GM23338 (cell line): ENCODE measurements around the gene NFS1. TPM values are rescaled to one million over a fixed set of nuclear protein-coding genes. Genes with fewer than 3 reads are reported as not detected.

ENCODE experiments used
- ATAC-seq: fragments of 200-7000 bp; cut with Tn5 transposase; 3 replicates; pipeline ENCODE4 v1.9.1; 2020
- DNase-seq: peaks from one replicate; pipeline ENCODE4 v3.0.0-alpha.2; 2015; ENCODE audit warnings: low spot score
- H2AFZ ChIP-seq: fragments of 200-600 bp; sonication (generic); 2 replicates; pipeline ENCODE4 v1.8.0; 2016; ENCODE audit warnings: antibody characterized with exemption, mild to moderate bottlenecking, moderate library complexity
- H3F3A ChIP-seq: fragments of 200-600 bp; sonication (generic); replicated peaks from 2 replicates; pipeline ENCODE4 v1.8.0; 2017; ENCODE audit warnings: antibody characterized with exemption, mixed run types, low read depth
- H3K27ac ChIP-seq: fragments of 200-600 bp; sonication (generic); 2 replicates; pipeline ENCODE4 v1.6.1; 2016; ENCODE audit warnings: low read depth
- H3K27me3 ChIP-seq: fragments of 200-600 bp; sonication (generic); 2 replicates; pipeline ENCODE4 v1.8.0; 2016; ENCODE audit warnings: mild to moderate bottlenecking, mixed run types, moderate library complexity; ENCODE audit not compliant: insufficient read depth
- H3K36me3 ChIP-seq: fragments of 200-600 bp; sonication (generic); 2 replicates; pipeline ENCODE4 v1.8.0; 2016; ENCODE audit warnings: mild to moderate bottlenecking; ENCODE audit not compliant: insufficient read depth
- H3K4me1 ChIP-seq: fragments of 200-600 bp; sonication (generic); 2 replicates; pipeline ENCODE4 v1.8.0; 2016; ENCODE audit warnings: mild to moderate bottlenecking, moderate library complexity; ENCODE audit not compliant: insufficient read depth
- H3K4me2 ChIP-seq: fragments of 200-600 bp; sonication (generic); 2 replicates; pipeline ENCODE4 v1.7.1; 2017; ENCODE audit warnings: mixed run types
- H3K4me3 ChIP-seq: fragments of 200-600 bp; sonication (generic); 2 replicates; pipeline ENCODE4 v1.6.1; 2016; ENCODE audit warnings: mixed run types
- H3K79me2 ChIP-seq: fragments of 200-600 bp; sonication (generic); replicated peaks from 2 replicates; pipeline ENCODE4 v1.8.0; 2017; ENCODE audit warnings: mild to moderate bottlenecking; ENCODE audit not compliant: insufficient read depth
- H3K9me2 ChIP-seq: fragments of 200-600 bp; sonication (generic); 2 replicates; pipeline ENCODE4 v1.8.0; 2017; ENCODE audit not compliant: insufficient read depth
- H4K20me1 ChIP-seq: fragments of 200-600 bp; sonication (generic); replicated peaks from 2 replicates; pipeline ENCODE4 v1.8.0; 2017; ENCODE audit warnings: mild to moderate bottlenecking; ENCODE audit not compliant: insufficient read depth
- H3K27ac Mint-ChIP-seq: 2 replicates; pipeline ENCODE4 v1.8.0; 2020; ENCODE audit warnings: inconsistent platforms, mild to moderate bottlenecking, moderate library complexity, mixed read lengths
- H3K27me3 Mint-ChIP-seq: 3 replicates; pipeline ENCODE4 v1.8.0; 2022; ENCODE audit warnings: low read depth, mild to moderate bottlenecking, moderate library complexity, mixed read lengths, inconsistent platforms; ENCODE audit not compliant: insufficient read depth, poor library complexity
- H3K36me3 Mint-ChIP-seq: 3 replicates; pipeline ENCODE4 v1.8.0; 2021; ENCODE audit warnings: low read depth, mild to moderate bottlenecking, inconsistent platforms, moderate library complexity, mixed read lengths
- H3K4me1 Mint-ChIP-seq: 3 replicates; pipeline ENCODE4 v1.8.0; 2020; ENCODE audit warnings: mild to moderate bottlenecking, inconsistent platforms, mixed read lengths
- H3K4me3 Mint-ChIP-seq: 3 replicates; pipeline ENCODE4 v1.8.0; 2021; ENCODE audit warnings: moderate library complexity, mild to moderate bottlenecking, inconsistent platforms, mixed read lengths
- H3K9me3 Mint-ChIP-seq: 3 replicates; pipeline ENCODE4 v1.8.0; 2020; ENCODE audit warnings: moderate library complexity, mild to moderate bottlenecking, inconsistent platforms, mixed read lengths
- CREB1 ChIP-seq: fragments of 250-450 bp; sonication (Bioruptor Pico); IDR thresholded peaks from 2 replicates; pipeline ENCODE4 v1.5.0; 2020; ENCODE audit warnings: low read depth, mild to moderate bottlenecking, moderate library complexity
- EZH2 ChIP-seq: fragments of 200-600 bp; sonication (generic); IDR thresholded peaks from one replicate; pipeline ENCODE4 v1.8.0; 2017; ENCODE audit warnings: antibody characterized with exemption, mild to moderate bottlenecking, low read depth; ENCODE audit not compliant: unreplicated experiment
- EZH2phosphoT487 ChIP-seq: fragments of 200-600 bp; sonication (generic); IDR thresholded peaks from one replicate; pipeline ENCODE4 v1.8.1; 2018; ENCODE audit warnings: antibody characterized with exemption; ENCODE audit not compliant: unreplicated experiment
- JUNB ChIP-seq: IDR thresholded peaks from one replicate; pipeline ENCODE4 v1.6.1; 2016; ENCODE audit warnings: antibody characterized with exemption; ENCODE audit not compliant: unreplicated experiment
- NANOG ChIP-seq: IDR thresholded peaks from 2 replicates; pipeline ENCODE4 v1.6.1; 2016; ENCODE audit warnings: antibody characterized with exemption, borderline replicate concordance
- POLR2AphosphoS5 ChIP-seq: IDR thresholded peaks from 2 replicates; pipeline ENCODE4 v1.6.1; 2016; ENCODE audit warnings: antibody characterized with exemption, low read depth
- ZNF114 ChIP-seq: fragments of 250-450 bp; sonication (Bioruptor Pico); IDR thresholded peaks from 2 replicates; pipeline ENCODE4 v1.5.0; 2020; ENCODE audit warnings: mild to moderate bottlenecking, moderate library complexity
- ZNF331 ChIP-seq: fragments of 250-450 bp; sonication (Bioruptor Pico); IDR thresholded peaks from 2 replicates; pipeline ENCODE4 v1.5.0; 2020; ENCODE audit warnings: low read depth, mild to moderate bottlenecking, moderate library complexity
- polyA plus RNA-seq: library from polyadenylated mRNA; unstranded; fragments of >200 nt; fragmentation: Nextera tagmentation; extraction: Ambion mirVana; gene quantifications from 2 replicates; pipeline ENCODE4 v1.2.1, GENCODE V29; 2016
- total RNA-seq: library from RNA; depleted of rRNA; stranded (reverse); fragments of >200 nt; shearing (Covaris generic); gene quantifications from 2 replicates; pipeline ENCODE4 v1.2.3, GENCODE V29; 2014
- TF ChIP-seq, protein P1 (sequence below): IDR thresholded peaks from one replicate; pipeline ENCODE4 v1.6.1; 2018; ENCODE audit warnings: antibody characterized with exemption; ENCODE audit not compliant: unreplicated experiment
- TF ChIP-seq, protein P2 (sequence below), 2 experiments: fragments of 200-600 bp in 1 of 2; sonication (generic) in 1 of 2; conservative IDR thresholded peaks; 2 replicates each; pipeline versions ENCODE4 v1.5.1 to v1.6.1; 2016 to 2017; ENCODE audit warnings: antibody characterized with exemption in 2 of 2, low read depth in 2 of 2, mild to moderate bottlenecking in 2 of 2, moderate library complexity in 1 of 2
- TF ChIP-seq, protein P3 (sequence below): IDR thresholded peaks from 2 replicates; pipeline ENCODE4 v1.6.1; 2016; ENCODE audit warnings: antibody characterized with exemption

NFS1 gene
- total and polyA plus RNA-seq, 2 experiments from 2014 or later: 22.8 to 35.7 TPM

DNA sequence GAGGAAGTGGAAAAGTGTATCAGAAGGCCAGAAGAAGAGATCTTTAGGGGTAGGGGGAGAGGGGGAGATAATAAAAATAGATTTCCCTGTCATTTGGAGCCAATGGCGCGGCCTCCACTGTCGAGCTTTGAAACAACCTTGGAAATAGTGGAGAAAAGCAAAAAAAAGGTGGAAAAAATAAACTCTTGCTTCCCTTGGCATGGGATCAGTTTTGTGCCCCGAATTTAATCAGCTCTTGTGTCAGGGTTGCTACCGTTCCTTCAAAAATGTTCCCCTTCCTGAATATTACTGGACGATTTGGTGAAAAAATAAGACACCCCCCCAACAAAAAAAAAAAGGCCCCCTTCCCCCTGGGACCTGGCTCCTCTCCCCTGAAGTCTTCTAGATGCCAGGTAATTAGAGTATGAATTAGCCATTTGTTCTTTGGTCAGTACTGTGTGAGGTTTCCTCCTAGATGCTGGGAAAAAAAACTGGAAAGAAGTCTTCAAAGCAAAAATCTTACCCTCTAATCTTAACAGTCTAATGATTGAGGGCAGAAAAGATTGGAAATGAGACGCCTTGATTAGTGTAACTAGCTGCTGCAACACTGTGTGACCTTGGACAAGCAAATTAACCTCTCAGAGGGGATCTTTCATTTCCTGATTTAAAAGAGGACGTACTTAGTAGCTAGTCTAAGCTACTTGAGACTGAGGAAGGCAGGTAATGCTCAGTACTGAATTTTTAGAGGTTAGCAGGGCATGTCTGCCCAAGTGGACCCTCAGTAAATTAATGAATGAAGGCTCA, 43.8 kb upstream of the NFS1 start (continued):
- TF ChIP-seq, protein P1, sequence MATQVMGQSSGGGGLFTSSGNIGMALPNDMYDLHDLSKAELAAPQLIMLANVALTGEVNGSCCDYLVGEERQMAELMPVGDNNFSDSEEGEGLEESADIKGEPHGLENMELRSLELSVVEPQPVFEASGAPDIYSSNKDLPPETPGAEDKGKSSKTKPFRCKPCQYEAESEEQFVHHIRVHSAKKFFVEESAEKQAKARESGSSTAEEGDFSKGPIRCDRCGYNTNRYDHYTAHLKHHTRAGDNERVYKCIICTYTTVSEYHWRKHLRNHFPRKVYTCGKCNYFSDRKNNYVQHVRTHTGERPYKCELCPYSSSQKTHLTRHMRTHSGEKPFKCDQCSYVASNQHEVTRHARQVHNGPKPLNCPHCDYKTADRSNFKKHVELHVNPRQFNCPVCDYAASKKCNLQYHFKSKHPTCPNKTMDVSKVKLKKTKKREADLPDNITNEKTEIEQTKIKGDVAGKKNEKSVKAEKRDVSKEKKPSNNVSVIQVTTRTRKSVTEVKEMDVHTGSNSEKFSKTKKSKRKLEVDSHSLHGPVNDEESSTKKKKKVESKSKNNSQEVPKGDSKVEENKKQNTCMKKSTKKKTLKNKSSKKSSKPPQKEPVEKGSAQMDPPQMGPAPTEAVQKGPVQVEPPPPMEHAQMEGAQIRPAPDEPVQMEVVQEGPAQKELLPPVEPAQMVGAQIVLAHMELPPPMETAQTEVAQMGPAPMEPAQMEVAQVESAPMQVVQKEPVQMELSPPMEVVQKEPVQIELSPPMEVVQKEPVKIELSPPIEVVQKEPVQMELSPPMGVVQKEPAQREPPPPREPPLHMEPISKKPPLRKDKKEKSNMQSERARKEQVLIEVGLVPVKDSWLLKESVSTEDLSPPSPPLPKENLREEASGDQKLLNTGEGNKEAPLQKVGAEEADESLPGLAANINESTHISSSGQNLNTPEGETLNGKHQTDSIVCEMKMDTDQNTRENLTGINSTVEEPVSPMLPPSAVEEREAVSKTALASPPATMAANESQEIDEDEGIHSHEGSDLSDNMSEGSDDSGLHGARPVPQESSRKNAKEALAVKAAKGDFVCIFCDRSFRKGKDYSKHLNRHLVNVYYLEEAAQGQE: no peak
- TF ChIP-seq ZNF331 (CRISPR knock-in tag) (no peak), NANOG (no peak), EZH2phosphoT487 (no peak), EZH2 (no peak)
- TF ChIP-seq, protein P2, sequence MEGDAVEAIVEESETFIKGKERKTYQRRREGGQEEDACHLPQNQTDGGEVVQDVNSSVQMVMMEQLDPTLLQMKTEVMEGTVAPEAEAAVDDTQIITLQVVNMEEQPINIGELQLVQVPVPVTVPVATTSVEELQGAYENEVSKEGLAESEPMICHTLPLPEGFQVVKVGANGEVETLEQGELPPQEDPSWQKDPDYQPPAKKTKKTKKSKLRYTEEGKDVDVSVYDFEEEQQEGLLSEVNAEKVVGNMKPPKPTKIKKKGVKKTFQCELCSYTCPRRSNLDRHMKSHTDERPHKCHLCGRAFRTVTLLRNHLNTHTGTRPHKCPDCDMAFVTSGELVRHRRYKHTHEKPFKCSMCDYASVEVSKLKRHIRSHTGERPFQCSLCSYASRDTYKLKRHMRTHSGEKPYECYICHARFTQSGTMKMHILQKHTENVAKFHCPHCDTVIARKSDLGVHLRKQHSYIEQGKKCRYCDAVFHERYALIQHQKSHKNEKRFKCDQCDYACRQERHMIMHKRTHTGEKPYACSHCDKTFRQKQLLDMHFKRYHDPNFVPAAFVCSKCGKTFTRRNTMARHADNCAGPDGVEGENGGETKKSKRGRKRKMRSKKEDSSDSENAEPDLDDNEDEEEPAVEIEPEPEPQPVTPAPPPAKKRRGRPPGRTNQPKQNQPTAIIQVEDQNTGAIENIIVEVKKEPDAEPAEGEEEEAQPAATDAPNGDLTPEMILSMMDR (conservative IDR thresholded peaks at IDR 0.05; ENCODE audit: low read depth in 2 of 2): no peak

DNA sequence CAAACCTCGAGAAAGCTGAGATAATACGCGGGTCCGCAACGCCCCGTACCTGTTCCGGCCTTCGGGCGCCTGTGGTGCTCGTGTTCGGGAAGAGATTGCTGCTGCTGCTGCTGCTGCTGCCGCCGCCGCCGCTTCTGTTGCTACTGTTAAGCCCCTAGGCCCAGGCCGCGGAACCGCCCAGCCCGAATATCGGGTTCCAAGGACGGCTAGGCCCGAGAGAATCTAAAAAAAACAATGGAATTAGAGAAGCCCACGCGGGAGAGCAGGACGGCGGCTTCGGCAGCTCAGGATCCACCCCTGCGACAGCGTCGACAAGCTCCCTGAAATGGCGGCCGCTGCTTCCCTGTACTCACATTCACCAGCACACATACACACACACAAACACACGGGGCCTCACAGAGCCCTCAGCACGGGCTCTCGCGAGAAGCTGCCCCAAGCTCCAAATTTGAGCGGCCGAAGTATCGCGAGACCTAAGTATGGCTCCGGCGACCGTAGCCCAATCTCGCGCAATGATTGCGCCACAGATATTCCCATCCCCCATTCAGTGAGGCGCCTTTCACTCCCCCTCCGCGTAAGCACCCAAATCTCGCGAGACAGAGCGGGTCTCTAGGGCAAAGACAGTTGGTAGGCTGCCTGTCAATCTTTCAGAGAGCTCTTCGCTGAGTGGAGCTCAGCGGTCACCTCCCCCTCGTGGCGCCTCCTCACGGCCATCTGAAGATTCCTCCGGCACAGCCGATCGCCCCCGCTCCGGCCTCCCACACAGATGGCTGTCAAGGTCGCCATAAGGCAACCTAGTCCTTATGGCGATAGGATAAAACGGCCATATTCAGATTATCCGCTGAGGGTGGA, 43.0 kb upstream of the NFS1 start, which contains the start of gene RBM39:
Gene RBM39, minus strand, starts transcription at position 369 of the 849 bp plus-strand sequence. CDS start 1,386 bp downstream, outside the sequence.
- Mint-ChIP-seq H3K9me3 (peaks cover 4% of the 10 kb centered on the region; the same call in 1 of the 3 replicates), H3K4me1 (peaks cover 28% of the 10 kb centered on the region), H3K36me3 (peaks cover 47% of the 10 kb centered on the region), H3K27ac (peak within 1 kb of the TSS; percentile 99), H3K27me3 (peaks cover 25% of the 10 kb centered on the region), H3K4me3 (peak within 1 kb of the TSS; percentile 90)
- H2AFZ ChIP-seq: no peak within 1 kb of the TSS
- H3K9me2 ChIP-seq: no peaks in the 10 kb centered on the region
- peak within 1 kb of the TSS; percentile 100 for H3K27ac ChIP-seq
- H3K27me3 ChIP-seq: no peaks in the 10 kb centered on the region
- peaks cover 48% of the 10 kb centered on the region for H3K79me2 ChIP-seq
- H4K20me1 ChIP-seq: peaks cover 38% of the 10 kb centered on the region
- H3K4me3 ChIP-seq: peak within 1 kb of the TSS; percentile 84
- 0 out of 2 replicates have a peak, but pooled peaks cover 9% of the 10 kb centered on the region for H3F3A ChIP-seq
- H3K4me2 ChIP-seq: peak within 1 kb of the TSS; percentile 83
- DNase-seq (peak; percentile 100), ATAC-seq (peak; percentile 90)
- H3K36me3 ChIP-seq: peaks cover 31% of the 10 kb centered on the region
- peaks cover 17% of the 10 kb centered on the region for H3K4me1 ChIP-seq
- TF ChIP-seq, protein P1: peak; percentile 6
- TF ChIP-seq POLR2AphosphoS5: peak; percentile 97
- peak; percentile 93 for TF ChIP-seq CREB1 (CRISPR knock-in tag)
- no peak for TF ChIP-seq EZH2phosphoT487
- no peak for TF ChIP-seq JUNB
- TF ChIP-seq ZNF114 (CRISPR knock-in tag): no peak
- TF ChIP-seq NANOG: no peak
- no peak for TF ChIP-seq EZH2
- TF ChIP-seq, protein P2 (conservative IDR thresholded peaks at IDR 0.05; ENCODE audit: low read depth in 2 of 2): peak in 1 of 2 experiments; percentile 32; a peak in 1 of 4 replicates
- TF ChIP-seq, protein P3, sequence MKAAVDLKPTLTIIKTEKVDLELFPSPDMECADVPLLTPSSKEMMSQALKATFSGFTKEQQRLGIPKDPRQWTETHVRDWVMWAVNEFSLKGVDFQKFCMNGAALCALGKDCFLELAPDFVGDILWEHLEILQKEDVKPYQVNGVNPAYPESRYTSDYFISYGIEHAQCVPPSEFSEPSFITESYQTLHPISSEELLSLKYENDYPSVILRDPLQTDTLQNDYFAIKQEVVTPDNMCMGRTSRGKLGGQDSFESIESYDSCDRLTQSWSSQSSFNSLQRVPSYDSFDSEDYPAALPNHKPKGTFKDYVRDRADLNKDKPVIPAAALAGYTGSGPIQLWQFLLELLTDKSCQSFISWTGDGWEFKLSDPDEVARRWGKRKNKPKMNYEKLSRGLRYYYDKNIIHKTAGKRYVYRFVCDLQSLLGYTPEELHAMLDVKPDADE: peak; percentile 31; the same call in 1 of the 2 replicates
